Coronary artery (tissue), 2 donors: Measurements from ENCODE around the gene MLKL.

Source experiments
- DNase-seq: peaks from one replicate; pipeline ENCODE4 v3.0.0-alpha.2; 2017; ENCODE audit warnings: low spot score
- H3K27ac ChIP-seq, 2 donors: fragments of 200-600 bp; sonication (generic); one replicate each; pipeline ENCODE4 v1.5.1; 2016 to 2019
- H3K4me3 ChIP-seq: fragments of 200-600 bp; sonication (generic); 2 replicates; pipeline ENCODE4 v1.5.1; 2016; ENCODE audit warnings: mild to moderate bottlenecking, moderate library complexity
- CTCF ChIP-seq: fragments of 200-600 bp; sonication (generic); IDR thresholded peaks from one replicate; pipeline ENCODE4 v1.5.1; 2019; ENCODE audit warnings: antibody characterized with exemption

Gene MLKL

GRCh38 chr16:74623214-74623838, 77.3 kb downstream of the MLKL start:
- no peak for TF ChIP-seq CTCF
- DNase-seq: no peak
- no peak overlapping the region for H3K4me3 ChIP-seq
- no peak overlapping the region for H3K27ac ChIP-seq

DNA sequence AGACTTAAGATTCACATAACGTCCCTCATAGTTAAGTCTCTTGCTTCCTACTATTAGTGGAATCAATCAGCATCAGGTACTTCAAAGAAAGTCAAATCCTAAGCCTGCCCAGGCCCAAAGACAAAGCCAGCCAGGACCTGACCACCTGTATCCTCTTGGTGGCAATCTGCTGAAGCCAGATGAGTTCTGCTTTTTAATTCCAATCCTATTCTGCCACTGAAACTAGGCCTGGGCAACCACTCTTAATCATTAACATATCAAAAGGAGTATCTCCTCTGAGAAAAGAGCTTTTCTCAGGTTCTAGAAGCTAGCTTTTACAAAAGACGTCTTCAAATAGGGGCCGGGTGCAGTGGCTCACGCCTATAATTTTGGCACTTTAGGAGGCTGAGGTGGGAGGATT, 78.7 kb downstream of the MLKL start:
- no peak for TF ChIP-seq CTCF
- no peak for DNase-seq

More for the DNA sequence above, 78.7 kb downstream of the MLKL start:
- Histone ChIP-seq H3K27ac (no peak overlapping the region), H3K4me3 (no peak overlapping the region)
